ENCODE data around the gene SHISA8.

DNA sequence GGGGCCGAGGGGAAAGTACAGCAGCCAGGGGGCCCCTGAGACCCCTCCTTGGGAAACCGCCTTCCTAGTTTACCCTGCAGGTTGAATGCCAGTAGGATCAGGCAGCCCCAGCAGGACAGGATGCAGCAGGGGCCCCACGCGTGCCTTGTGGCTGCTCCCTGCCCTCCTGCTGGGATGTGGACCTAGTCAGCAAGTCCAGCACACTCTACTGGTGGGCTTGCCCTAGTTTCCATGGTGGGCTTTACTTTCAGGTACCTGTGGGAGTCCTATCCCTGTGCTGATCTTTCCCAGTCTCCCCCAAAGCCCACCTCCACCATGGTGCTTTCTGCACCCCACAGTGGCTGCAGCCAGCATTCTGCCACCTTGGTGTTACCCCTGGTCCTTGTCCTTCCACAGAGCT, 22.2 kb downstream of the SHISA8 start:
- TF ChIP-seq ZFP36 (IDR thresholded peaks at IDR 0.05; ENCODE audit: borderline replicate concordance, low read depth, low read length, partially characterized antibody) (no peak), MXD4 (CRISPR knock-in tag; IDR thresholded peaks at IDR 0.05) (no peak), CHD2 (IDR thresholded peaks at IDR 0.05; ENCODE audit: low read depth, low read length) (no peak), HCFC1 (IDR thresholded peaks at IDR 0.05; ENCODE audit: low read depth, low read length) (no peak), ZNF12 (CRISPR knock-in tag; IDR thresholded peaks at IDR 0.05) (no peak), ARNT (IDR thresholded peaks at IDR 0.05) (no peak), SMAD1 (CRISPR knock-in tag; IDR thresholded peaks at IDR 0.05; ENCODE audit: borderline replicate concordance, low read depth) (no peak), U2AF1 (optimal IDR thresholded peaks at IDR 0.05; ENCODE audit: low read depth, low read length) (no peak), NFE2L1 (CRISPR knock-in tag; IDR thresholded peaks at IDR 0.05; ENCODE audit: borderline replicate concordance) (no peak), YY1 (IDR thresholded peaks at IDR 0.05; ENCODE audit: insufficient read depth, insufficient replicate concordance, low read depth, low read length) (no peak), ZNF792 (CRISPR knock-in tag; IDR thresholded peaks at IDR 0.05) (no peak), NCOA1 (CRISPR knock-in tag; IDR thresholded peaks at IDR 0.05) (no peak), MNT (IDR thresholded peaks at IDR 0.05) (no peak)
- TF ChIP-seq, protein P1, sequence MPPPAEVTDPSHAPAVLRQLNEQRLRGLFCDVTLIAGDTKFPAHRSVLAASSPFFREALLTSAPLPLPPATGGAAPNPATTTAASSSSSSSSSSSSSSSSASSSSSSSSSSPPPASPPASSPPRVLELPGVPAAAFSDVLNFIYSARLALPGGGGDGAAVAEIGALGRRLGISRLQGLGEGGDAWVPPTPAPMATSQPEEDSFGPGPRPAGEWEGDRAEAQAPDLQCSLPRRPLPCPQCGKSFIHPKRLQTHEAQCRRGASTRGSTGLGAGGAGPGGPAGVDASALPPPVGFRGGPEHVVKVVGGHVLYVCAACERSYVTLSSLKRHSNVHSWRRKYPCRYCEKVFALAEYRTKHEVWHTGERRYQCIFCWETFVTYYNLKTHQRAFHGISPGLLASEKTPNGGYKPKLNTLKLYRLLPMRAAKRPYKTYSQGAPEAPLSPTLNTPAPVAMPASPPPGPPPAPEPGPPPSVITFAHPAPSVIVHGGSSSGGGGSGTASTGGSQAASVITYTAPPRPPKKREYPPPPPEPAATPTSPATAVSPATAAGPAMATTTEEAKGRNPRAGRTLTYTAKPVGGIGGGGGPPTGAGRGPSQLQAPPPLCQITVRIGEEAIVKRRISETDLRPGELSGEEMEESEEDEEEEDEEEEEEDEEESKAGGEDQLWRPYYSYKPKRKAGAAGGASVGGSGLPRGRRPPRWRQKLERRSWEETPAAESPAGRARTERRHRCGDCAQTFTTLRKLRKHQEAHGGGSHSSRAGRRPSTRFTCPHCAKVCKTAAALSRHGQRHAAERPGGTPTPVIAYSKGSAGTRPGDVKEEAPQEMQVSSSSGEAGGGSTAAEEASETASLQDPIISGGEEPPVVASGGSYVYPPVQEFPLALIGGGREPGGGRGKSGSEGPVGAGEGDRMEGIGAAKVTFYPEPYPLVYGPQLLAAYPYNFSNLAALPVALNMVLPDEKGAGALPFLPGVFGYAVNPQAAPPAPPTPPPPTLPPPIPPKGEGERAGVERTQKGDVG (CRISPR knock-in tag; IDR thresholded peaks at IDR 0.05; ENCODE audit: borderline replicate concordance), result no peak

Measured in HepG2 (cell line).